WI38 (cell line): ENCODE data around the gene AGBL4.

Experiments
- H3K4me3 ChIP-seq: 2 replicates; pipeline ENCODE4 v1.5.1; 2011; ENCODE audit warnings: low read depth, mild to moderate bottlenecking, control low read depth, low read length
- TF ChIP-seq, protein P1 (sequence below): IDR thresholded peaks from 2 replicates; pipeline ENCODE4 v1.5.1; 2012; ENCODE audit warnings: low read depth, mild to moderate bottlenecking, control low read depth, low read length

Gene AGBL4

DNA sequence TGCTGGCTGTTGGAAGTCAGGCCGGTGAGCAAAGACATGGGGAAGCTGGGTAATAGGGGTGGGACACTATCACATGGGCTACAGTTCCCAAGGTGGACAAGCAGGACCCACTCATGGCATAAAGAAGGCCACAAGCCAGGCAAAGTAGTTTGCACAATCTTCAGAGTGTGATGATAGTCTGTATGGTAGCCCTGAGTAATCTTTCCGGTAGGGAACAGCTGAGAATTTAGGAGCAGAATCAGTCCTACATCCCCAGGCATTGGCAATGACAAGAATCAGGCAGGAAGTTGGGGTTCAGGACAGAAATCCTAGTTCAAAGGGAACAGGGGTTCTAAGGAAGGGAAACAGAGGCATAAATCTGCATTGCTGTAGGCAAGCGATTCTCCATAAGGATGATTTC is 1527.8 kb downstream of the AGBL4 start:
- TF ChIP-seq, protein P1, sequence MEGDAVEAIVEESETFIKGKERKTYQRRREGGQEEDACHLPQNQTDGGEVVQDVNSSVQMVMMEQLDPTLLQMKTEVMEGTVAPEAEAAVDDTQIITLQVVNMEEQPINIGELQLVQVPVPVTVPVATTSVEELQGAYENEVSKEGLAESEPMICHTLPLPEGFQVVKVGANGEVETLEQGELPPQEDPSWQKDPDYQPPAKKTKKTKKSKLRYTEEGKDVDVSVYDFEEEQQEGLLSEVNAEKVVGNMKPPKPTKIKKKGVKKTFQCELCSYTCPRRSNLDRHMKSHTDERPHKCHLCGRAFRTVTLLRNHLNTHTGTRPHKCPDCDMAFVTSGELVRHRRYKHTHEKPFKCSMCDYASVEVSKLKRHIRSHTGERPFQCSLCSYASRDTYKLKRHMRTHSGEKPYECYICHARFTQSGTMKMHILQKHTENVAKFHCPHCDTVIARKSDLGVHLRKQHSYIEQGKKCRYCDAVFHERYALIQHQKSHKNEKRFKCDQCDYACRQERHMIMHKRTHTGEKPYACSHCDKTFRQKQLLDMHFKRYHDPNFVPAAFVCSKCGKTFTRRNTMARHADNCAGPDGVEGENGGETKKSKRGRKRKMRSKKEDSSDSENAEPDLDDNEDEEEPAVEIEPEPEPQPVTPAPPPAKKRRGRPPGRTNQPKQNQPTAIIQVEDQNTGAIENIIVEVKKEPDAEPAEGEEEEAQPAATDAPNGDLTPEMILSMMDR: no peak
- H3K4me3 ChIP-seq: no peak overlapping the region

DNA sequence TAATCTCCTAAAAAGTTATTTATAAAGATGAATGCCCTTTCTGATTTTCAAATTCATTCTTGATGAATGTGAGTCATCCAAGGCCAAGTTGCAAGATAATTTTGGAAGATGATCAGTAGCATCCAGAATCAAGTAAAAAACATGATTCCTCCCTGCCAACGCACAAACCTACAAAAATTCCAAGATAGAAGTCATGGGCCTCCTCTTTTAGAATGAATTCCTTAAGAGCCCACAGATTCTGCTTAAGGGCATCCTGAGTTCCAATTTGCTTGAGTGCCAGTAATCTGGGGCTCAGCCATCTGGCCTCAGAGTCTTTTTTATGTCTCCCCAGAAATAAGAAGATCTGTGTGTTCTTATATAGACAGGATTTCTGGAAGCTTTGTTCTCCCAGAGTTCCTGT is 1528.6 kb downstream of the AGBL4 start:
- TF ChIP-seq, protein P1: no peak

DNA sequence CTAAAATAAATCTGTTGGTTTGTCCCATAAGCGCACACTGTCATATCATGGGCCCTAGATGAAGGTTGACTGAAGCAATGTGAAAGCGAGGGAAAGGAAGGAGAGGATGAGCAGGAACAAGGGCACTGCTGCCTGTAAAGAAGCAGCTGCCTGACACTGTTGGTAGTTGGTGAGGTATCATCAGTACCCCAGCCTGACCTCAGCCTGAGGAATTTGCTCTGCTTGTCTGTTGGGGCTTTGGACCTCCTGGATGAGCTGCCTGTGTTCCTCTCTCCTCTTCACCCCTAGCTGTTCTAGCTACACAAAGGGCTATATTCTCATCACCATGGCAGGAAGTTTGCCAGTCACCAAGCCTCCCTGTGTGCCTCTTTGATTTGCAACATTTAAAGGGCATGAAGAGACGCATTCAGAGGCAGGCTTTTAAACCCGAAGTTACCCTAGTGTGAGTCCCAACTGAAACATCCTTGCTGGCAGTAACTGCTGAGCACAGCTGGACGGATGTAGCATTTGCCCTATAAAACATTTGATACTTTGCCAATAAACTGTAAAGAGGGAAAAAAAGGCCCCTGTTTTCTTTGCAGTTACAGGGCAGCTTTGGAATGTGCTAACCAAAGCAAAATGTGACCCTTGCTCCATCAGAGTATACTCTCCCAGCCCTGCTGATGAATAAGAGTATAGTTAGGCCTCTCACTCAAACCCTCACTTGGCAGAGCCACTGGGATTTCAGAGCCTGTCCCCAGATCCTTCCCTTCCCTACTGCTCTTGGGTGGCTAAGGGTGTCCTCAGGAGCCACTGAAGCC is 1529.6 kb downstream of the AGBL4 start:
- no peak overlapping the region for H3K4me3 ChIP-seq

More for the DNA sequence above, 1528.6 kb downstream of the AGBL4 start:
- H3K4me3 ChIP-seq: no peak overlapping the region

DNA sequence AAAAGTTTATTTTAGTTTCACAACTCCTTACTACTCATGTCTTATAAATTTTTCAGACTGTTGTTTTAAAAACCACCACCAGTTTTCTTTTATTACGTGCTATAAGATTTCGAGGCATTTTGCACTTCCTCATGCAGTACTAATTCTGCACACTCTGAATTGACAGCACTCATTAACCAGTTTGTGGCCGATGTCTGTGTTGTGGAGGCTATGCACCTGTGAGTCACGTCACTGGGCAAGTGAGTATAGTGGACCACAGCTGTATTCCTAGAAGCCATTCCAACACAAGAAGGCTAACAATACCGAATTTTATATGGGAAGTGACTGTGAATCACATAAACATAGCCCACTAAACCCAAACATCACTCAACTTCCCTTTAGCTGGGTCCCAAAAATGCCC is 1530.7 kb downstream of the AGBL4 start:
- no peak overlapping the region for H3K4me3 ChIP-seq
- TF ChIP-seq, protein P1: no peak

More for the DNA sequence above, 1529.6 kb downstream of the AGBL4 start:
- TF ChIP-seq, protein P1: no peak

DNA sequence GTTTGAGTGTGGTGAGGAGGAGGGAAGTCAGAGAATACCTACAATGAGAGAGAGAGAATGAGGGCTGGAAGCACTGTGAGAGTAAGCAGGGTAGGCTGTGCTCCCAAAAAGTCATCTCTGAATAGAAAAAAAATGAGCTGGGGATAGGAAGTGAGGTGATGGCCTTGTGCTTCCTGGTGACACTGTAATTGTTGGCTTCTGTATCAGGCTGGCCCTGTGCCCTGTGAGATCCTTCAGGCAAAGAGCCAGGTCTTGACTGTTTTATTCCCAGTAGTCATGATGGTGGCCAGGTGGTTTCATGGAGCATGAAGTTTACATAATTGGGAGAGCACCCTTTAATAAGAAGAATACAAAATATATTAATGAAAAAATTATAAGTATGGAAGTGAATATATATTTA is 1531.4 kb downstream of the AGBL4 start:
- H3K4me3 ChIP-seq: no peak overlapping the region
- TF ChIP-seq, protein P1: no peak

DNA sequence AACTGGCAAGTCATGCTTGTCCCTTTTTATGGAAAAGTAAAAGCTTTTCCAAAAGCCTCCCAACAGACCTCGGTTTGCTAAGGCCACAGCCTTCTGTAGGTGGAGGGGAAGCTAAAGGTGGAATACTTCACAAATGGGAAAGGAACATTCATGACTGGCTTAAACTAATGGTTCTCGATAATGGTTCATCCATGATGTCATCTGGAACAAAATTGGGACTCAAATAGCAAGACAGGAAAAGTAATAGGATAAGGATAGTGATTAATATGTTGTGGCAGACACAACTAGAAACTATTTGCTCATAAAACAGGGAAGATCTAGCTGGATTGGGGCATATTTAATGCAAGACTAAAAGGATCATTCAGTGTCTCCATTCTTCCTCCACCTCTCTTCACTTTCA is 1535.0 kb downstream of the AGBL4 start:
- no peak overlapping the region for H3K4me3 ChIP-seq
- TF ChIP-seq, protein P1: no peak
